ENCODE data around the gene TTN. TPM values are rescaled to one million over a fixed set of nuclear protein-coding genes. Genes with fewer than 3 reads are reported as not detected.

TTN gene
- total and polyA plus RNA-seq, 8 donors = 1.4 to 27.5 (median 2.2) TPM

- H3K36me3 ChIP-seq = no peaks in the 10 kb centered on the region
- DNase-seq (peak in 1 of 4 donors; percentile 1), ATAC-seq (peak; percentile 22)
- peak overlapping the region; percentile 46 to 71 for H3K4me3 ChIP-seq
- intact Hi-C loops (cut with DNase I) = no loop called here
- no peaks in the 10 kb centered on the region for H3K9me3 ChIP-seq
- H3K4me1 ChIP-seq = peaks cover 4 to 36% of the 10 kb centered on the region in 2 donors
- H3K27me3 ChIP-seq = no peaks in the 10 kb centered on the region
- no peak for TF ChIP-seq CTCF (IDR thresholded peaks at IDR 0.05)
- peak overlapping the region; percentile 61 to 87 for H3K27ac ChIP-seq
Measured at GRCh38 chr2:178523596-178524134, 283.6 kb downstream of the TTN start.

- Histone ChIP-seq H3K4me3 (peak overlapping the region; percentile 46 to 71), H3K9me3 (no peaks in the 10 kb centered on the region), H3K27ac (peak overlapping the region; percentile 61 to 87), H3K4me1 (peaks cover 4 to 30% of the 10 kb centered on the region in 2 donors), H3K27me3 (no peaks in the 10 kb centered on the region), H3K36me3 (no peaks in the 10 kb centered on the region)
- peak; percentile 98 for ATAC-seq
- peak; percentile 68 to 93 (median 90) for DNase-seq
- intact Hi-C loops (cut with DNase I) = no loop called here
- peak; percentile 61 to 76 for TF ChIP-seq CTCF (IDR thresholded peaks at IDR 0.05)
Measured at GRCh38 chr2:178522950-178523595, 284.1 kb downstream of the TTN start.

- ATAC-seq (no peak), DNase-seq (no peak)
- Histone ChIP-seq H3K4me3 (no peak overlapping the region), H3K36me3 (no peaks in the 10 kb centered on the region), H3K9me3 (no peaks in the 10 kb centered on the region), H3K27me3 (no peaks in the 10 kb centered on the region), H3K4me1 (peaks cover 4 to 20% of the 10 kb centered on the region in 2 donors), H3K27ac (no peak overlapping the region)
- TF ChIP-seq CTCF (IDR thresholded peaks at IDR 0.05) = no peak
- intact Hi-C loops (cut with DNase I) = no loop called here
Measured at GRCh38 chr2:178521304-178522150, 285.7 kb downstream of the TTN start.

GRCh38 chr2:178517496-178517895, 289.7 kb downstream of the TTN start:
- Histone ChIP-seq H3K4me3 (no peak overlapping the region), H3K36me3 (peaks cover 0 to 7% of the 10 kb centered on the region in 2 donors), H3K9me3 (no peaks in the 10 kb centered on the region), H3K27me3 (no peaks in the 10 kb centered on the region), H3K27ac (no peak overlapping the region), H3K4me1 (no peaks in the 10 kb centered on the region)
- no peak for TF ChIP-seq CTCF (IDR thresholded peaks at IDR 0.05)
- intact Hi-C loops (cut with DNase I) = no loop called here
- DNase-seq = no peak
- no peak for ATAC-seq

GRCh38 chr2:178514664-178515063, 292.6 kb downstream of the TTN start:
- Histone ChIP-seq H3K9me3 (no peaks in the 10 kb centered on the region), H3K4me1 (no peaks in the 10 kb centered on the region), H3K27ac (no peak overlapping the region), H3K4me3 (no peak overlapping the region), H3K36me3 (peaks cover 0 to 24% of the 10 kb centered on the region in 2 donors), H3K27me3 (no peaks in the 10 kb centered on the region)
- intact Hi-C loops (cut with DNase I) = no loop called here
- ATAC-seq (no peak), DNase-seq (no peak)
- no peak for TF ChIP-seq CTCF (IDR thresholded peaks at IDR 0.05)

All from left lung (tissue), 10 donors.